BJ (cell line): ENCODE data around the gene PHKB. TPM values are rescaled to one million over a fixed set of nuclear protein-coding genes. Genes with fewer than 3 reads are reported as not detected.

Experiments used
- CTCF ChIA-PET: fragments of 350-600 bp; formaldehyde crosslinking; extraction: SDS; loops from one replicate; lab custom pipeline; 2021; ENCODE audit warnings: antibody characterized with exemption, inconsistent platforms; lab: Yijun Ruan, JAX
- POLR2A ChIA-PET: fragments of 300-600 bp; sonication (Branson Sonifier 250); formaldehyde crosslinking; extraction: SDS; loops from one replicate; lab custom pipeline; 2021; ENCODE audit warnings: antibody characterized with exemption; lab: Charles Lee
- DNase-seq: peaks from one replicate; pipeline ENCODE4 v3.0.0-alpha.2; 2011; ENCODE audit warnings: low read depth
- H3K27me3 ChIP-seq: 2 replicates; pipeline ENCODE4 v1.6.0; 2011; ENCODE audit warnings: low read length; ENCODE audit not compliant: control insufficient read depth, insufficient read depth
- H3K36me3 ChIP-seq: 2 replicates; pipeline ENCODE4 v1.5.1; 2011; ENCODE audit warnings: low read length; ENCODE audit not compliant: control insufficient read depth, insufficient read depth
- H3K4me3 ChIP-seq: 2 replicates; pipeline ENCODE4 v1.5.1; 2011; ENCODE audit warnings: low read depth, mild to moderate bottlenecking, control low read depth, low read length
- polyA plus RNA-seq: library from polyadenylated mRNA; depleted of rRNA; stranded (reverse); fragments of >200 nt; gene quantifications from 2 replicates; pipeline ENCODE4 v1.2.3, GENCODE V29; 2011
- TF ChIP-seq, protein P1 (sequence below): IDR thresholded peaks from 2 replicates; pipeline ENCODE4 v1.5.1; 2011; ENCODE audit warnings: low read depth, mild to moderate bottlenecking, control low read depth, inconsistent platforms, low read length, moderate library complexity; ENCODE audit not compliant: insufficient read depth

The PHKB gene
- polyA plus RNA-seq, 1 experiment, result 44.9 TPM

DNA sequence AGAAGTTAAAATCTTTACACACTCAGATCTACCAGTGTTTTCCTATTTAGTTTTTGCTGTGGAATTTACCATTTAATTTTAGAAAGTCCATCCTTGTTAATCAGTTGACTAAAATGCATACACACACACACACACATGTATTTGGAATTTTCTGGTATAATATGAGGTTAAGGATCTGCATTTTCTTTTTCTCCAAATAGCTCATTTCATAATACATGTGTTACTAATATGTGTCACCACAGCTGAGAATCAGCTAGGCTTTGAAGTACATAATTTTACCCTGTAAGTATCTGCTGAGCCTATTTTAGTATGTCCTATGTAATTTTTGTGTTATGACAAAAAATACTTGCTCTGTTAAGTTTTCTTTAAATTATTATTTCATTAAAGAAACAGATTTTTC, 143.2 kb downstream of the PHKB start:
- no peak overlapping the region for H3K4me3 ChIP-seq
- H3K27me3 ChIP-seq, result no peaks in the 10 kb centered on the region
- no peak for DNase-seq
- H3K36me3 ChIP-seq, result no peaks in the 10 kb centered on the region
- TF ChIP-seq, protein P1, sequence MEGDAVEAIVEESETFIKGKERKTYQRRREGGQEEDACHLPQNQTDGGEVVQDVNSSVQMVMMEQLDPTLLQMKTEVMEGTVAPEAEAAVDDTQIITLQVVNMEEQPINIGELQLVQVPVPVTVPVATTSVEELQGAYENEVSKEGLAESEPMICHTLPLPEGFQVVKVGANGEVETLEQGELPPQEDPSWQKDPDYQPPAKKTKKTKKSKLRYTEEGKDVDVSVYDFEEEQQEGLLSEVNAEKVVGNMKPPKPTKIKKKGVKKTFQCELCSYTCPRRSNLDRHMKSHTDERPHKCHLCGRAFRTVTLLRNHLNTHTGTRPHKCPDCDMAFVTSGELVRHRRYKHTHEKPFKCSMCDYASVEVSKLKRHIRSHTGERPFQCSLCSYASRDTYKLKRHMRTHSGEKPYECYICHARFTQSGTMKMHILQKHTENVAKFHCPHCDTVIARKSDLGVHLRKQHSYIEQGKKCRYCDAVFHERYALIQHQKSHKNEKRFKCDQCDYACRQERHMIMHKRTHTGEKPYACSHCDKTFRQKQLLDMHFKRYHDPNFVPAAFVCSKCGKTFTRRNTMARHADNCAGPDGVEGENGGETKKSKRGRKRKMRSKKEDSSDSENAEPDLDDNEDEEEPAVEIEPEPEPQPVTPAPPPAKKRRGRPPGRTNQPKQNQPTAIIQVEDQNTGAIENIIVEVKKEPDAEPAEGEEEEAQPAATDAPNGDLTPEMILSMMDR, result no peak
- ChIA-PET POLR2A (no interaction called here), CTCF (no interaction called here)

DNA sequence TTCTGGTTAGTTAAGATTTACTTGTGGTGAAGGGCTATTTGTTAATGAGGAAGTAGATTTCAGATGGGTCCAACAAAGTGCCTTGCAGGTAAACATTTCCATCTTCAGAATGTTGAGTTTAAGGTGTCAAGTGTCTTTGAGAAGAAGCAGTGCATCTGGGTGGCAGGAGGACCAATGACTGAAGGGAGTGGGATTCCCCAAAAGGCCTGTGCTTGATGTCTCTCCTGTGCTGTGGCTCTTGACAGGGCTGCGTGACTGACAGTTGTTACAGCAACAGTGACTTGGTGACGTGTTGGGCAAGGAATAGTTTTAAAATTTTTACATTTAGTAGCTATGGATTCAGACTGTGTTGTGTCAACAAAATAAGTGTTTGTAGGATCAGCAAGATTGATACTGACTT, 149.9 kb downstream of the PHKB start:
- DNase-seq, result no peak
- POLR2A ChIA-PET, result no interaction called here
- CTCF ChIA-PET, result no interaction called here
- no peak overlapping the region for H3K4me3 ChIP-seq
- H3K36me3 ChIP-seq, result peaks cover 2% of the 10 kb centered on the region; the same call in 1 of the 2 replicates
- no peaks in the 10 kb centered on the region for H3K27me3 ChIP-seq
- TF ChIP-seq, protein P1, result no peak

DNA sequence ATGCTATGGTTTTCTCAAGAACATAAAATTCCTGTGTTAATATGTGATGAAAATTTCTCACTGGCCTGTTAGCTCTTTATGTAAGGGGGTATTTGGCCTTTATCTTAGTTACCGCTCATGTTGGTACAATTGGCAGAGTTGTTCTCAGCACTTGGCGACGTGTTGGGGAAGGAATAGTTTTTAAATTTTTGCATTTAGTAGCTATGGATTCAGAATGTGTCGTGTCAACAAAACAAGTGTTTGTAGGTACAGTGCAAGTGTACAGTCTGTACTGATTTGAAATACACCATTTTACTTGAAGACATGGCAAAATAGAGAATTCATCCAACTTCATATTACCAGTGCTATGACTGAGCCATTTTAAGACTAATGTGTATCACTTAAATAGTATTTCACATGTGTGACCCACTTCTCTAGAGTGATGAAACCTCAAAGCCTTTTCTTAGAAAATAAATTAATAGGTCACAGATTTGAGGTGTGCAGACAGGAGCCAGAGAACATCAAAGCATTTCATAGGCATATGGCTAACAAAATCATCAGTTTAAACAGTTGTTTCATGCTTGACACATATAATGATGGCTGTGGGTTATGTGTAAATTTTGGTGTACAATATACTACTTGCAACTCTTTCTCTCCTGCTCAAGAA, 150.8 kb downstream of the PHKB start:
- ChIA-PET CTCF (no interaction called here), POLR2A (no interaction called here)
- Histone ChIP-seq H3K36me3 (peaks cover 2% of the 10 kb centered on the region; the same call in 1 of the 2 replicates), H3K4me3 (no peak overlapping the region), H3K27me3 (no peaks in the 10 kb centered on the region)
- no peak for DNase-seq
- TF ChIP-seq, protein P1, result no peak

DNA sequence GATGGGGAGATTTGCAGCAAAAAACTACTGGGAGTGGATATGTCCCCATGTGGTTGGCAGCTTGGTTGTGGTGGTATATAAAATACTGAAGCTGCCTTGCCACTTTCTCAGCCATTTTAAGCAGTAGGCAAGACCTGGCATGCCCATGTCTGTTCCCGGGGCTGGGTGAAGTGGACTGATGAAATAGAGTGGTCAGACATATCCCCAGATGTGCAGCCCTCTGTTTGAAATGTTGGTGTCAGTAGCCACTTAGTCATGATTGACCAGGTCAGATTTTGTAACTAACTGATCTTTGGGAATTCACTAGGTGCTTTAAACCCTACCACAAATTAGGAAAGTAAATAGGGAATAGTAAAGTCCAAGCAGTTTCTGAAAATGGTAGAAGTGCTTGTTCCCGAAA, 151.6 kb downstream of the PHKB start:
- Histone ChIP-seq H3K36me3 (peaks cover 2% of the 10 kb centered on the region; the same call in 1 of the 2 replicates), H3K27me3 (no peaks in the 10 kb centered on the region), H3K4me3 (no peak overlapping the region)
- ChIA-PET POLR2A (no interaction called here), CTCF (no interaction called here)
- TF ChIP-seq, protein P1, result no peak
- DNase-seq, result no peak

DNA sequence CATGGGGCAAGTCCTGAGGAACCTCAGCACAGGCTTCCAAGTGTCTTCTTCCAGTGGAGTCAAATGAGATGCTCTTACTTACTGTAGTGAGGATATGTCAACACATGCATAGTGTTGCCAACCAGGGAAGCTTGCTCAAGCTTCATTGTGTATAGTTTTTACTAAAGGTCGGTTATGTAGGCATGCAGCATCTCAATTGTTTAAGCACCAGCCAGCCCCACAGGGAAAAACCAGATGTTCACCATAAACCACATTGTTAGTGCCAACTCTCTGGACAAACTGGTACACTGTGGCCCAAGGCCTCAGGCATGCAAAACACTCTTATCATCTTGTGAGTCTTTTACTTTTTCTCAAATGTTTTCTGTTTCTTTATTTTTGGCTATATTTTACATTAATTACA, 152.1 kb downstream of the PHKB start:
- TF ChIP-seq, protein P1, result no peak
- H3K36me3 ChIP-seq, result peaks cover 2% of the 10 kb centered on the region; the same call in 1 of the 2 replicates
- no peaks in the 10 kb centered on the region for H3K27me3 ChIP-seq
- CTCF ChIA-PET, result no interaction called here
- DNase-seq, result no peak
- POLR2A ChIA-PET, result no interaction called here
- H3K4me3 ChIP-seq, result no peak overlapping the region
